Ovary (tissue), 3 donors: ENCODE measurements around the gene FAM107A.

ENCODE experiments used
- CTCF ChIP-seq, 3 donors: fragments of 450-650 bp in 2 of 3; fragments of 200-600 bp in 1 of 3; IDR thresholded peaks; one replicate each; pipeline versions ENCODE4 v1.5.1 to v1.8.0; 2016 to 2022; ENCODE audit warnings: antibody characterized with exemption in 3 of 3, mild to moderate bottlenecking in 1 of 3
- EP300 ChIP-seq: sonication (generic); formaldehyde crosslinking; IDR thresholded peaks from one replicate; pipeline ENCODE4 v1.6.1; 2017; ENCODE audit warnings: antibody characterized with exemption
- POLR2A ChIP-seq: fragments of 450-650 bp; IDR thresholded peaks from one replicate; pipeline ENCODE4 v1.6.1; 2017; ENCODE audit warnings: antibody characterized with exemption, mild to moderate bottlenecking, moderate library complexity
- donor health status: DM: no; HTN: no; CAD: no.

- TF ChIP-seq CTCF (IDR thresholded peaks at IDR 0.05) (no peak), EP300 (no peak), POLR2A (no peak)
Observed at GRCh38 chr3:58562498-58562897, 14.7 kb downstream of the FAM107A start.
